Astrocyte (in vitro differentiated cells and primary cell): ENCODE measurements around the gene MTERF2. TPM values are rescaled to one million over a fixed set of nuclear protein-coding genes. Genes with fewer than 3 reads are reported as not detected.
"Not testable (repeated sequence)": the region's sequence is repeated elsewhere in the genome, so short reads cannot be mapped to it uniquely, and the experiment has no call there.

Experiments used
- DNase-seq: peaks from one replicate; pipeline ENCODE4 v3.0.0-alpha.2; 2010; ENCODE audit warnings: low read depth
- FAIRE-seq: peaks from 2 replicates; lab custom pipeline; 2011; peaks lifted over from hg19 to GRCh38; lab: Jason Lieb, UNC
- H2AFZ ChIP-seq: 2 replicates; pipeline ENCODE4 v1.6.0; 2012; ENCODE audit warnings: low read depth, low read length, inconsistent platforms
- H3K27ac ChIP-seq: 2 replicates; pipeline ENCODE4 v1.5.1; 2011; ENCODE audit warnings: low read depth, low read length, inconsistent platforms
- H3K27me3 ChIP-seq: 2 replicates; pipeline ENCODE4 v1.6.0; 2011; ENCODE audit warnings: low read length, inconsistent platforms; ENCODE audit not compliant: insufficient read depth
- H3K36me3 ChIP-seq: 2 replicates; pipeline ENCODE4 v1.5.1; 2011; ENCODE audit warnings: low read length, inconsistent platforms; ENCODE audit not compliant: insufficient read depth
- H3K4me1 ChIP-seq: 2 replicates; pipeline ENCODE4 v1.5.1; 2011; ENCODE audit warnings: low read length, inconsistent platforms; ENCODE audit not compliant: insufficient read depth
- H3K4me2 ChIP-seq: 2 replicates; pipeline ENCODE4 v1.6.0; 2012; ENCODE audit warnings: low read length, inconsistent platforms
- H3K4me3 ChIP-seq: 2 replicates; pipeline ENCODE4 v1.5.1; 2011; ENCODE audit warnings: low read depth, mild to moderate bottlenecking, low read length, inconsistent platforms; ENCODE audit not compliant: insufficient read depth
- H3K79me2 ChIP-seq: 2 replicates; pipeline ENCODE4 v1.6.0; 2012; ENCODE audit warnings: mild to moderate bottlenecking, low read length, inconsistent platforms; ENCODE audit not compliant: insufficient read depth
- H3K9ac ChIP-seq: 2 replicates; pipeline ENCODE4 v1.6.0; 2012; ENCODE audit warnings: mild to moderate bottlenecking, low read length, inconsistent platforms
- H3K9me3 ChIP-seq: 2 replicates; pipeline ENCODE4 v1.5.1; 2012; ENCODE audit warnings: low read depth, mild to moderate bottlenecking, low read length, inconsistent platforms; ENCODE audit not compliant: insufficient read depth
- H4K20me1 ChIP-seq: 2 replicates; pipeline ENCODE4 v1.6.0; 2012; ENCODE audit warnings: low read length, inconsistent platforms; ENCODE audit not compliant: insufficient read depth
- H3K27ac Mint-ChIP-seq: one replicate; pipeline ENCODE4 v1.8.0; 2021; ENCODE audit warnings: mild to moderate bottlenecking, mixed read lengths; ENCODE audit not compliant: unreplicated experiment
- H3K27me3 Mint-ChIP-seq: one replicate; pipeline ENCODE4 v1.8.0; 2021; ENCODE audit warnings: low read depth, mixed read lengths; ENCODE audit not compliant: unreplicated experiment
- H3K36me3 Mint-ChIP-seq: one replicate; pipeline ENCODE4 v1.8.0; 2021; ENCODE audit warnings: low read depth, mixed read lengths; ENCODE audit not compliant: unreplicated experiment
- H3K4me1 Mint-ChIP-seq: one replicate; pipeline ENCODE4 v1.8.0; 2021; ENCODE audit warnings: low read depth, mixed read lengths; ENCODE audit not compliant: unreplicated experiment
- H3K4me3 Mint-ChIP-seq: one replicate; pipeline ENCODE4 v1.8.0; 2021; ENCODE audit warnings: mild to moderate bottlenecking, moderate library complexity, mixed read lengths; ENCODE audit not compliant: unreplicated experiment
- H3K9me3 Mint-ChIP-seq: one replicate; pipeline ENCODE4 v1.8.0; 2021; ENCODE audit warnings: mild to moderate bottlenecking, mixed read lengths; ENCODE audit not compliant: unreplicated experiment
- EZH2 ChIP-seq: IDR thresholded peaks from 2 replicates; pipeline ENCODE4 v1.6.1; 2012; ENCODE audit warnings: mild to moderate bottlenecking, low read length, inconsistent platforms; ENCODE audit not compliant: insufficient read depth
- total RNA-seq: library from RNA; stranded (reverse); gene quantifications from 2 replicates; pipeline ENCODE4 v1.2.1, GENCODE V29; 2021
- TF ChIP-seq, protein P1 (sequence below): IDR thresholded peaks from 2 replicates; pipeline ENCODE4 v1.5.1; 2011; ENCODE audit warnings: low read depth, mild to moderate bottlenecking, inconsistent platforms, low read length, moderate library complexity; ENCODE audit not compliant: insufficient read depth

The MTERF2 gene
- total RNA-seq, 1 donor from 2014 or later = 5.1 TPM

- peaks cover 9% of the 10 kb centered on the region for H3K36me3 Mint-ChIP-seq
These were observed 11.0 kb upstream of the MTERF2 start for GRCh38 chr12:106997916-106998315.

GRCh38 chr12:106996102-106996501 lies 9.2 kb upstream of the MTERF2 start:
- H3K27ac ChIP-seq, H3K9ac ChIP-seq, H3K27me3 ChIP-seq, H3K9me3 ChIP-seq, FAIRE-seq, H3K4me3 Mint-ChIP-seq, H3K36me3 Mint-ChIP-seq, H3K4me1 Mint-ChIP-seq, H3K27ac Mint-ChIP-seq, H2AFZ ChIP-seq, H3K79me2 ChIP-seq, H3K36me3 ChIP-seq, H3K27me3 Mint-ChIP-seq, H4K20me1 ChIP-seq, H3K4me3 ChIP-seq, H3K9me3 Mint-ChIP-seq, H3K4me2 ChIP-seq, DNase-seq, H3K4me1 ChIP-seq: not testable (repeated sequence)

More at GRCh38 chr12:106997916-106998315, 11.0 kb upstream of the MTERF2 start:
- no peak for FAIRE-seq
- no peak for DNase-seq
- no peaks in the 10 kb centered on the region for H3K9me3 ChIP-seq
- Mint-ChIP-seq H3K4me3 (no peak overlapping the region), H3K27ac (no peak overlapping the region), H3K9me3 (no peaks in the 10 kb centered on the region), H3K4me1 (peaks cover 4% of the 10 kb centered on the region), H3K27me3 (no peaks in the 10 kb centered on the region)
- no peak overlapping the region for H3K4me3 ChIP-seq
- H3K27me3 ChIP-seq = no peaks in the 10 kb centered on the region
- no peaks in the 10 kb centered on the region for H3K4me1 ChIP-seq
- no peak overlapping the region for H3K9ac ChIP-seq
- no peak overlapping the region for H2AFZ ChIP-seq
- no peak overlapping the region for H3K27ac ChIP-seq
- no peaks in the 10 kb centered on the region for H4K20me1 ChIP-seq
- H3K79me2 ChIP-seq = no peaks in the 10 kb centered on the region
- no peak overlapping the region for H3K4me2 ChIP-seq
- peaks cover 7% of the 10 kb centered on the region for H3K36me3 ChIP-seq
- TF ChIP-seq, protein P1, sequence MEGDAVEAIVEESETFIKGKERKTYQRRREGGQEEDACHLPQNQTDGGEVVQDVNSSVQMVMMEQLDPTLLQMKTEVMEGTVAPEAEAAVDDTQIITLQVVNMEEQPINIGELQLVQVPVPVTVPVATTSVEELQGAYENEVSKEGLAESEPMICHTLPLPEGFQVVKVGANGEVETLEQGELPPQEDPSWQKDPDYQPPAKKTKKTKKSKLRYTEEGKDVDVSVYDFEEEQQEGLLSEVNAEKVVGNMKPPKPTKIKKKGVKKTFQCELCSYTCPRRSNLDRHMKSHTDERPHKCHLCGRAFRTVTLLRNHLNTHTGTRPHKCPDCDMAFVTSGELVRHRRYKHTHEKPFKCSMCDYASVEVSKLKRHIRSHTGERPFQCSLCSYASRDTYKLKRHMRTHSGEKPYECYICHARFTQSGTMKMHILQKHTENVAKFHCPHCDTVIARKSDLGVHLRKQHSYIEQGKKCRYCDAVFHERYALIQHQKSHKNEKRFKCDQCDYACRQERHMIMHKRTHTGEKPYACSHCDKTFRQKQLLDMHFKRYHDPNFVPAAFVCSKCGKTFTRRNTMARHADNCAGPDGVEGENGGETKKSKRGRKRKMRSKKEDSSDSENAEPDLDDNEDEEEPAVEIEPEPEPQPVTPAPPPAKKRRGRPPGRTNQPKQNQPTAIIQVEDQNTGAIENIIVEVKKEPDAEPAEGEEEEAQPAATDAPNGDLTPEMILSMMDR = no peak
- TF ChIP-seq EZH2 = no peak

GRCh38 chr12:106994579-106995220 lies 7.8 kb upstream of the MTERF2 start:
- peak; percentile 23 for FAIRE-seq
- Mint-ChIP-seq H3K4me3 (no peak overlapping the region), H3K36me3 (peaks cover 9% of the 10 kb centered on the region), H3K9me3 (no peaks in the 10 kb centered on the region), H3K4me1 (peaks cover 4% of the 10 kb centered on the region), H3K27me3 (no peaks in the 10 kb centered on the region), H3K27ac (no peak overlapping the region)
- peaks cover 7% of the 10 kb centered on the region for H3K36me3 ChIP-seq
- no peak overlapping the region for H2AFZ ChIP-seq
- peak overlapping the region; percentile 18 for H3K4me2 ChIP-seq
- no peaks in the 10 kb centered on the region for H3K79me2 ChIP-seq
- TF ChIP-seq, protein P1 = no peak
- no peak for TF ChIP-seq EZH2
- no peaks in the 10 kb centered on the region for H3K9me3 ChIP-seq
- H3K4me3 ChIP-seq = no peak overlapping the region
- H3K9ac ChIP-seq = no peak overlapping the region
- H3K27me3 ChIP-seq = no peaks in the 10 kb centered on the region
- peak; percentile 56 for DNase-seq
- H3K4me1 ChIP-seq = no peaks in the 10 kb centered on the region
- H4K20me1 ChIP-seq = no peaks in the 10 kb centered on the region
- no peak overlapping the region for H3K27ac ChIP-seq
